Activated naive CD8-positive, alpha-beta T cell (primary cell): ENCODE data around the gene OR5K2.

Source experiments
- H3K27ac Mint-ChIP-seq: one replicate; pipeline ENCODE4 v1.8.0; 2021; ENCODE audit warnings: mixed read lengths
- H3K27me3 Mint-ChIP-seq: one replicate; pipeline ENCODE4 v1.8.0; 2021; ENCODE audit warnings: mixed read lengths
- H3K36me3 Mint-ChIP-seq: one replicate; pipeline ENCODE4 v1.8.0; 2021; ENCODE audit warnings: mixed read lengths
- H3K4me1 Mint-ChIP-seq: one replicate; pipeline ENCODE4 v1.8.0; 2021; ENCODE audit warnings: low read depth, mixed read lengths
- H3K4me3 Mint-ChIP-seq: one replicate; pipeline ENCODE4 v1.8.0; 2021; ENCODE audit warnings: mild to moderate bottlenecking, mixed read lengths
- H3K9me3 Mint-ChIP-seq: one replicate; pipeline ENCODE4 v1.8.0; 2021; ENCODE audit warnings: low read depth, mixed read lengths

OR5K2 gene

GRCh38 chr3:98532709-98533571 is 35.5 kb downstream of the OR5K2 start:
- Mint-ChIP-seq H3K27me3 (no peaks in the 10 kb centered on the region), H3K4me1 (peaks cover 15% of the 10 kb centered on the region), H3K9me3 (no peaks in the 10 kb centered on the region), H3K36me3 (no peaks in the 10 kb centered on the region), H3K27ac (no peak overlapping the region), H3K4me3 (peak overlapping the region; percentile 24)

- Mint-ChIP-seq H3K27me3 (no peaks in the 10 kb centered on the region), H3K4me1 (peaks cover 21% of the 10 kb centered on the region), H3K36me3 (no peaks in the 10 kb centered on the region), H3K9me3 (no peaks in the 10 kb centered on the region), H3K4me3 (peak overlapping the region; percentile 24), H3K27ac (no peak overlapping the region)
Measured at GRCh38 chr3:98534168-98534567, 36.7 kb downstream of the OR5K2 start.

- no peaks in the 10 kb centered on the region for H3K36me3 Mint-ChIP-seq
- H3K9me3 Mint-ChIP-seq, result no peaks in the 10 kb centered on the region
- H3K4me1 Mint-ChIP-seq, result peaks cover 21% of the 10 kb centered on the region
- H3K4me3 Mint-ChIP-seq, result no peak overlapping the region
- H3K27ac Mint-ChIP-seq, result no peak overlapping the region
- no peaks in the 10 kb centered on the region for H3K27me3 Mint-ChIP-seq
Measured at GRCh38 chr3:98534734-98535133, 37.3 kb downstream of the OR5K2 start.

GRCh38 chr3:98536456-98537017 is 39.1 kb downstream of the OR5K2 start:
- Mint-ChIP-seq H3K27ac (peak overlapping the region; percentile 90), H3K4me1 (peaks cover 30% of the 10 kb centered on the region), H3K36me3 (peaks cover under 1% of the 10 kb centered on the region), H3K9me3 (no peaks in the 10 kb centered on the region), H3K4me3 (peak overlapping the region; percentile 66), H3K27me3 (no peaks in the 10 kb centered on the region)

- no peaks in the 10 kb centered on the region for H3K27me3 Mint-ChIP-seq
- peak overlapping the region; percentile 1 for H3K4me3 Mint-ChIP-seq
- peaks cover 44% of the 10 kb centered on the region for H3K4me1 Mint-ChIP-seq
- no peaks in the 10 kb centered on the region for H3K9me3 Mint-ChIP-seq
- H3K36me3 Mint-ChIP-seq, result peaks cover 4% of the 10 kb centered on the region
- peak overlapping the region; percentile 77 for H3K27ac Mint-ChIP-seq
Measured at GRCh38 chr3:98540346-98540745, 42.9 kb downstream of the OR5K2 start.

- H3K36me3 Mint-ChIP-seq, result peaks cover 4% of the 10 kb centered on the region
- H3K27ac Mint-ChIP-seq, result peak overlapping the region; percentile 58
- H3K9me3 Mint-ChIP-seq, result no peaks in the 10 kb centered on the region
- peaks cover 44% of the 10 kb centered on the region for H3K4me1 Mint-ChIP-seq
- H3K27me3 Mint-ChIP-seq, result no peaks in the 10 kb centered on the region
- H3K4me3 Mint-ChIP-seq, result peak overlapping the region; percentile 44
Measured at GRCh38 chr3:98541695-98542094, 44.2 kb downstream of the OR5K2 start.

GRCh38 chr3:98542623-98543022 is 45.1 kb downstream of the OR5K2 start:
- H3K36me3 Mint-ChIP-seq, result peaks cover 4% of the 10 kb centered on the region
- H3K27me3 Mint-ChIP-seq, result no peaks in the 10 kb centered on the region
- peak overlapping the region; percentile 86 for H3K27ac Mint-ChIP-seq
- H3K4me3 Mint-ChIP-seq, result no peak overlapping the region
- peaks cover 38% of the 10 kb centered on the region for H3K4me1 Mint-ChIP-seq
- H3K9me3 Mint-ChIP-seq, result no peaks in the 10 kb centered on the region

- Mint-ChIP-seq H3K4me3 (peak overlapping the region; percentile 22), H3K36me3 (peaks cover 6% of the 10 kb centered on the region), H3K27me3 (no peaks in the 10 kb centered on the region), H3K9me3 (no peaks in the 10 kb centered on the region), H3K4me1 (peaks cover 33% of the 10 kb centered on the region), H3K27ac (peak overlapping the region; percentile 93)
Measured at GRCh38 chr3:98545940-98546339, 48.5 kb downstream of the OR5K2 start.
